Activated CD8-positive, alpha-beta memory T cell treated with anti-CD3 and anti-CD28 coated beads, Interleukin-2, amount 50 U/mL, for 24 hours (primary cell): Measurements from ENCODE around the gene WDR82.

Source experiments
- DNase-seq: peaks from one replicate; pipeline ENCODE4 v3.0.0-alpha.2; 2020; ENCODE audit errors: extremely low read depth

WDR82 gene

DNA sequence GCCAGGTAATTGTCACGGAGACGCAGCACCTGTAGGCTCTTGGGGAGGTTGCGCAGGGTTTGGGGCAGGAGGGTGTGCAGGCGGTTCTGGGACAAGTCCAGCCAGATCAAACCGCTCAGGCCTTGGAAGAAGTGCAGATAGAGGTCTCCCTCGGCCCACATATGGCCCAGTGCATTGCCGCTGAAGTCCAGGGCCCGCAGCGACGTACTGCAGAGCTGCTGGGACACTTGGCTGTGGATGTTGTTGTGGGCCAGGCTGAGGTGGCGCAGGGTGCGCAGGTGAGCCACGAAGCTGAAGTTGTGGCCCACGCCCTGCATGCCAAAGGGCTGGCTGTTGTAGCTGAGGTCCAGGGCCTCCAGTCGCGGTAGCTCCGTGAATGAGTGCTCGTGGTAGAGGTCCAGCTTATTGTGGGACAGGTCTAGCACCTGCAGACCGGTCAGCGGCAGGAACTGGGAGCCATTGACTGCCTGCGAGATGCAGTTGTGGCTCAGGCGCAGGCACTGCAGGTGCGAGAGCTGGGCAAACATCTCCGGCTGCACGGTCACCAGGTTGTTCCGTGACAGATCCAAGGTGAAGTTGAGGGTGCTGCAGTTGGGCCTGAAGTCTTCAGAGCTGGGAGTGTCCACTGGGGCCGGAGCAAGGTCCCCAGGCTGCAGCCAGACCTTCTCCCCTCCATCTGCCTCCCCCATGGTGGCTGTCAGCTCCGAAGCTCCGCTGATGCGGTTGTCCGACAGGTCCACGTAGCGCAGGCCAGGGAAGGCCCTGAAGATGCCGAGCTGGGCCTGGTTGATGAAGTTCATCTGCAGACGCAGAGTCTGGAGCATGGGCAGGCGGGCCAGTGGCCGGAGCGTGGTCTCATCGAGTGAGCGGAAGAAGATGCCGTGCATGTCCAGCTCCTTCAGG is 55.9 kb downstream of the WDR82 start:
- DNase-seq, result no peak

DNA sequence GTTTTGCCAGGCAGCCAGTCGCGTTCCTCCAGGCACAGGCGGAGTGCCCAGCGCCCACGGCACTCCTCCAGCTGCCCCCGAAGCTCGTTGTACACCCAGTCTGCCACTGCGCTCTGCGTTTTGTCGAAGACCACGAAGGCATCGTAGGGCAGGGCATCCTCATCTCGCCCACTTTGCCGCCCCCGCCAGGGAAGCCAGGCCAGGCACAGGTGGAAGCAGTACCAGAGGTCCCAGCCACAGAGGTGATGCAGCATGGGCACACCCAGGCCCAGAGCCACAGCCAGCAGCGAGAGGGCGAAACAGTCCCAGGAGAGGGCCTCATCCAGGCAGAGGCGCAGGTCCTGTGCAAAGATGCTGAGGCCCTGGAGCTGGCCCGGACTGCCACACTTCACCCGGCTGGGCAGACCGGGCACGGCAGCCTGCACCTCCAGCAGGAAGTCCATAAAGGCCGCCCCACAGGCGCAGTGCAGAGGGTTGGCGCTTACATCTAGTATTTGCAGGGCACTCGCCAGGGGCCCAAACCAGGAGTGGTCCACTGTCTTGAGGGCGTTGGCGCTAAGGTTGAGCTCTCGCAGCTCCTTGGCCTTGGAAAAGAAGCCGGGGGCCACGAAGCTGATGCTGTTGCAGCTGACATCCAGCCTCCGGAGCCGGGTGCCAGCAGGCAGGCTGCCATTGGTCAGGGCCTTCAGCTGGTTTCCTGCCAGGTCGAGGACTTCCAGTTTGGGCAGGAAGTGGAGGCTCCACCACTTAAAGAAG is 56.7 kb downstream of the WDR82 start:
- DNase-seq, result no peak

- DNase-seq, result no peak
These were observed 57.3 kb downstream of the WDR82 start for GRCh38 chr3:52221141-52221562.

- DNase-seq, result peak; percentile 76
These were observed 57.9 kb downstream of the WDR82 start for GRCh38 chr3:52220380-52221026.

GRCh38 chr3:52218937-52219650 is 59.4 kb downstream of the WDR82 start:
- no peak for DNase-seq

DNA sequence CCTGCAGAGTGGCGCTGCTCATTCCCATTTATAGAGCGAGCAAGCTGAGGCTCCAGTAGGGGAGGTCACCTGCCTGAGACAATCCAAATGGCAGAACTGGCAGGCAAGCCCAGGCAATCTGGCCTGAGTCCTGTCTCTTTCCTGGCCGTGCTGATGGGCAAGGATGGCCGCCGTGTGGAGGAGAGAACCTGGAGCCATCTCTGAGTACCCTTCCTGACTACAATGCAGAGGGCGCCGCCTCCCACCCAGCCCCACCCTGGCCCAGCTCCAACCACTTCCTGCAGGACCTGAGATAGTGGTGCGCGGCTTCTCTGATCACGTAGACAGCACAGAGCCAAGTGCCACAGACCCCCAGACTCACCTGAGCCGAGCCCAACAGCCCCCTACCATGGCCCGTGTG is 60.0 kb downstream of the WDR82 start:
- DNase-seq, result no peak

- DNase-seq, result no peak
These were observed 60.4 kb downstream of the WDR82 start for GRCh38 chr3:52218026-52218425.

- DNase-seq, result no peak
These were observed 61.0 kb downstream of the WDR82 start for GRCh38 chr3:52217409-52217805.

GRCh38 chr3:52216585-52217408 is 61.7 kb downstream of the WDR82 start:
- DNase-seq, result no peak

DNA sequence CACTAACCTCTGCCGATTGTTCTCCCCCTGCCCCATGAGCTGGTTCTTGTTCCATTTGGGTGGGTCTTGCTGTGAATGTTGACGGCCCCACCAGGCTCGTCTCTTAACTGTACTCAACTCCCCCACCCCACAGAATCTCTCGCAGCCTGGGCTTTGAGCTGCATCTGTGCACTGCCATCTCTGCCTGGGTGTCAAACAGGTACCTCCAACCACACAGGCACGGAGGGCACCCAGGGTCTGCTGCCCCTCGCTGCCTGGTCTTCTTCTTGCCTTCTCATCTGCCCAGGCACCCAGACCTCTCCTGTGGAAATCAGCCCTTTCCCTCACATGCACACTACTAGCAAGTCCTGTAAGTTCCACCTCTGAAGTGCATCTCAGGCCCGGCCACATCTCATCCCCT is 63.1 kb downstream of the WDR82 start:
- DNase-seq, result no peak

DNA sequence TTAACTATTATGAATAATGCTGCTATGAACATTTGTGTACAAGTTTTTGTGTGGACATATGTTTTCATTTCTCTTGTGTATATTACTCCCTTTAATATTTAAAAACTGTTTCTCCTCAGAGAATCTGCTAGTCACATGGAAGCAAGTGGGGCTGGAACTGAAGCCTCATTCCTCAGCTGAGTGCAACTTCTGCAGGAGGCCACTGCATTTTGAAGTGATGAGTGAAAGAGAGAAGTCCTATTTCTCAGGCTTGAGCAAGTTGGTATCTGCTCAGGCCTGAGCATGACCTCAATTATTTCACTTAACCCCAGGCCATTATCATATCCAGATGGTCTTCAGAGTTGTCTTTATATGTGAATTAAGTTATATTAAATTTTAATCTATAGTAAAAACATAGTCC is 64.5 kb downstream of the WDR82 start:
- DNase-seq, result no peak

DNA sequence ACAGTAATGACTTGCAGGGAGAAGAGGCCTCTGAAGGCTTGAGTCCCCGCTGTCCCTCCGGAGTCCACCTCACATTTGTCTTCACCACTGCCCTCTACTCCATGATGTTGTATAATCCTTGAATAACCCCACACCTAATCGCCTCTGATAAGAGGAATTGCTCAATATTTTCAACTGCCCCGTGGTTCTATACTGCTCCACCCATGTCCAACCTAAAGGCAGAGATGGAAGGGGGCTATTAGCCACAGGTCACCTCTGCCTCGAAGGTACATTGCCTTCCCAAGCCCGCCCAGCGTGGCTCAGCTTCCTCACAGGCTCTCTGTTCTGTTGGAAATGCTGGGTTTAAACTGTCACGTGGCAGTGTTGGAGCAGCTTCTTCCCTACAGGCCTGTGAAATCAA is 65.4 kb downstream of the WDR82 start:
- DNase-seq, result no peak

DNA sequence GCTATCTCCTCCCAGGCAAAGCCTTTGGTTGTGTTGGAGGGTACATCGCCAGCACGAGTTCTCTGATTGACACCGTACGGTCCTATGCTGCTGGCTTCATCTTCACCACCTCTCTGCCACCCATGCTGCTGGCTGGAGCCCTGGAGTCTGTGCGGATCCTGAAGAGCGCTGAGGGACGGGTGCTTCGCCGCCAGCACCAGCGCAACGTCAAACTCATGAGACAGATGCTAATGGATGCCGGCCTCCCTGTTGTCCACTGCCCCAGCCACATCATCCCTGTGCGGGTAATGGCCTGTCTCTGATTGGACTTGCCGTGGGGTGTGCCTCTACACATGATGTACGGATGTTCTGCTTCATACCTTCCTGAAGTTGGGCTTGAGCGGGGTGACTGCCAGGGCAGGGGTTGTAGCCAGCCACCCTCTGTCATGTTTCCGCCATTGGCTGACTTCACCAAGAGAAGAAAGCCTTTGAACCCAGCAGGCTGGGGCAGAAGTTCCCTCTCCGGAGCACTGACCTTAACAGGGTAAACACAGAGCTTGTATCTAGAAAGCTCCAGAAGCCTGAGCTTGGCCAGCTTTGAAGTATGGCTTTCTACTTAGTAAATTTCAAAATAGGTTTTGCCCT is 67.1 kb downstream of the WDR82 start:
- no peak for DNase-seq

DNA sequence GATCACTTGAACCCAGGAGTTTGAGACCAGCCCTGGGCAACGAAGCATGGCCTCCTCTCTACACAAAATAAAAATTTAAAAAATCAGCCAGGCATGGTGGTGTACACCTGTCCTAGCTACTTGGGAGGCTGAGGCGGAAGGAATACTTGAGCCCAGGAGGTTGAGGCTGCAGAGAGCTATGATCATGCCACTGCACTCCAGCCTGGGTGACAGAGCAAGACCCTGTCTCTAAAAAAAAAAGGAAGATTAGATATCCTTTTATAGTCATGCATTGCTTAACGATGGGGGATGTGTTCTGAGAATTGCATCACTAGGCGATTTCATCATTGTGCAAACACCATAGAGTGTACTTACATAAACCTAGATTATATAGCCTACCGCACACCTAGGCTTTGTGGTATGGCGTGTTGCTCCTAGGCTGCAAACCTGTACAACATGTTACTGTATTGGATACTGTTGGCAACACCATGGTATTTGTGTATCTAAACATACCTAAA is 67.9 kb downstream of the WDR82 start:
- DNase-seq, result no peak

GRCh38 chr3:52210037-52210436 is 68.4 kb downstream of the WDR82 start:
- no peak for DNase-seq

- no peak for DNase-seq
These were observed 69.9 kb downstream of the WDR82 start for GRCh38 chr3:52208556-52208955.

DNA sequence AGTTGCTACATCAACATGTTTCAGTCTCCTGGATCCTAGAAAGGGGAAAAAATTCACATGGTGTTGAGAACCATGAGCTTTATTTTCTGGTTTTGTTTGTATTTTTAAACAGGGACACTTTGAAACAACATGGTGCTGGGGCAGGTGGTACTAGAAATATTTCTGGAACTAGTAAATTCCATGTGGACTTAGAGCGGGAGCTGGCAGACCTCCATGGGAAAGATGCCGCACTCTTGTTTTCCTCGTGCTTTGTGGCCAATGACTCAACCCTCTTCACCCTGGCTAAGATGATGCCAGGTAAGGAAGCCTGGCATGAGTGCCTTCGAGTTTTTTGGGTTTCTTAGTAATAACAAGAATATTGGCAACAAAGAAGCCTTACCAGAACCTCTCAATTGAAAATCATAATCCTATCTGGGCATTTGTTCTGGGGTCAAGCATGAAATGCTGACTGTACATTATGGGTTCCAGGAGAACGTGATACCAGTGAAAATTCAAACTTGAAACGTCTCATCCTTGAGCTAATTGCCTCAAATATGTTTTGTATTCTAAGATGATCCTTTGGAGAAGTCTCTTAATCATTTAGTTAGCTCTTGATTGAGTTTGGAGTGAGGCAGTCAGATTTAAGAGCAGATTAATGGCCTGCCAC is 72.6 kb downstream of the WDR82 start:
- DNase-seq, result no peak
